Nephron progenitor cell (in vitro differentiated cells): ENCODE data around the gene PDGFRB.

Experiments used
- DNase-seq: peaks from one replicate; pipeline ENCODE4 v3.0.0; 2021
- H3K27ac Mint-ChIP-seq: 2 replicates; pipeline ENCODE4 v1.8.0; 2021; ENCODE audit warnings: mild to moderate bottlenecking, moderate library complexity, mixed read lengths
- H3K27me3 Mint-ChIP-seq: 2 replicates; pipeline ENCODE4 v1.8.0; 2021; ENCODE audit warnings: mild to moderate bottlenecking, low read depth, mixed read lengths; ENCODE audit not compliant: poor library complexity
- H3K36me3 Mint-ChIP-seq: 2 replicates; pipeline ENCODE4 v1.8.0; 2021; ENCODE audit warnings: low read depth, mixed read lengths
- H3K4me1 Mint-ChIP-seq: 2 replicates; pipeline ENCODE4 v1.8.0; 2021; ENCODE audit warnings: mixed read lengths
- H3K4me3 Mint-ChIP-seq: 2 replicates; pipeline ENCODE4 v1.8.0; 2021; ENCODE audit warnings: mild to moderate bottlenecking, moderate library complexity, mixed read lengths
- H3K9me3 Mint-ChIP-seq: 2 replicates; pipeline ENCODE4 v1.8.0; 2021; ENCODE audit warnings: mild to moderate bottlenecking, moderate library complexity, mixed read lengths
- CTCF ChIP-seq: fragments of 200-600 bp; sonication (generic); IDR thresholded peaks from 2 replicates; pipeline ENCODE4 v1.5.0; 2021; ENCODE audit warnings: antibody characterized with exemption

Gene PDGFRB

GRCh38 chr5:150067405-150067960 is 88.2 kb downstream of the PDGFRB start:
- TF ChIP-seq CTCF, result no peak
- H3K27ac Mint-ChIP-seq, result no peak overlapping the region
- no peaks in the 10 kb centered on the region for H3K36me3 Mint-ChIP-seq
- peaks cover 23% of the 10 kb centered on the region for H3K4me1 Mint-ChIP-seq
- peaks cover 6% of the 10 kb centered on the region for H3K27me3 Mint-ChIP-seq
- DNase-seq, result no peak
- H3K9me3 Mint-ChIP-seq, result no peaks in the 10 kb centered on the region
- H3K4me3 Mint-ChIP-seq, result no peak overlapping the region

GRCh38 chr5:150066901-150067396 is 88.7 kb downstream of the PDGFRB start:
- Mint-ChIP-seq H3K4me1 (peaks cover 23% of the 10 kb centered on the region), H3K4me3 (no peak overlapping the region), H3K9me3 (no peaks in the 10 kb centered on the region), H3K27ac (no peak overlapping the region), H3K27me3 (peaks cover 6% of the 10 kb centered on the region), H3K36me3 (no peaks in the 10 kb centered on the region)
- no peak for DNase-seq
- no peak for TF ChIP-seq CTCF

- Mint-ChIP-seq H3K9me3 (no peaks in the 10 kb centered on the region), H3K27ac (no peak overlapping the region), H3K4me3 (no peak overlapping the region), H3K36me3 (no peaks in the 10 kb centered on the region), H3K27me3 (peaks cover 6% of the 10 kb centered on the region), H3K4me1 (peaks cover 23% of the 10 kb centered on the region)
- DNase-seq, result no peak
- no peak for TF ChIP-seq CTCF
These were observed 89.2 kb downstream of the PDGFRB start for GRCh38 chr5:150066436-150066835.

GRCh38 chr5:150065886-150066285 is 89.8 kb downstream of the PDGFRB start:
- TF ChIP-seq CTCF, result no peak
- H3K4me3 Mint-ChIP-seq, result no peak overlapping the region
- no peak for DNase-seq
- H3K9me3 Mint-ChIP-seq, result no peaks in the 10 kb centered on the region
- H3K27ac Mint-ChIP-seq, result no peak overlapping the region
- peaks cover 6% of the 10 kb centered on the region for H3K27me3 Mint-ChIP-seq
- H3K36me3 Mint-ChIP-seq, result no peaks in the 10 kb centered on the region
- H3K4me1 Mint-ChIP-seq, result peaks cover 23% of the 10 kb centered on the region

GRCh38 chr5:150065346-150065745 is 90.3 kb downstream of the PDGFRB start:
- DNase-seq, result no peak

More at GRCh38 chr5:150065346-150065745, 90.3 kb downstream of the PDGFRB start:
- no peaks in the 10 kb centered on the region for H3K36me3 Mint-ChIP-seq
- H3K4me3 Mint-ChIP-seq, result no peak overlapping the region
- H3K9me3 Mint-ChIP-seq, result no peaks in the 10 kb centered on the region
- peaks cover 6% of the 10 kb centered on the region for H3K27me3 Mint-ChIP-seq
- no peak for TF ChIP-seq CTCF
- peaks cover 23% of the 10 kb centered on the region for H3K4me1 Mint-ChIP-seq
- peak overlapping the region; percentile 39 for H3K27ac Mint-ChIP-seq
